ENCODE measurements around the gene OR4K1.
"Not testable (repeated sequence)": the region's sequence is repeated elsewhere in the genome, so short reads cannot be mapped to it uniquely, and the experiment has no call there.

The OR4K1 gene, protein sequence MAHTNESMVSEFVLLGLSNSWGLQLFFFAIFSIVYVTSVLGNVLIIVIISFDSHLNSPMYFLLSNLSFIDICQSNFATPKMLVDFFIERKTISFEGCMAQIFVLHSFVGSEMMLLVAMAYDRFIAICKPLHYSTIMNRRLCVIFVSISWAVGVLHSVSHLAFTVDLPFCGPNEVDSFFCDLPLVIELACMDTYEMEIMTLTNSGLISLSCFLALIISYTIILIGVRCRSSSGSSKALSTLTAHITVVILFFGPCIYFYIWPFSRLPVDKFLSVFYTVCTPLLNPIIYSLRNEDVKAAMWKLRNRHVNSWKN

DNA sequence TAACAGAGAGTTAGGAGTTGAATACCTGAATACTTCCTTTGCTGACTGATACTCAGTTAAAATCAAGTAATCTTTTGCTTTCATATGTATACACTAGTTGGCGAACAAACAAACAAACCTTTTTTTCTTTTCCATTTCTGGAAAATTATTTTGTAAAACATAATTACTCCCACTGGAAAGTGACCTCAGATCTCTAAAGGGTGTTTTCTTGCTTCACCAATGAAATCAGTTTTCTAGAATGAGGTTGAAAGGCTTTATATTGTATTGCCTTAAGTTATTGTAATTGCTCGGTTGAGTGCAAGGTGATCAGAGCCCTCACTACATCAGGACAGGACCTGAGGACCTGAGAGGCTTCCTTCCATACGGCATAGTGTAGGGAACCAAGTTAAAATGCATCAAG, at the start of gene OR4K1:
Gene OR4K1, plus strand, starts transcription at position 301 of the 400 bp plus-strand sequence. CDS start 4,750 bp downstream, outside the sequence.
- DNase-seq: no peak

DNA sequence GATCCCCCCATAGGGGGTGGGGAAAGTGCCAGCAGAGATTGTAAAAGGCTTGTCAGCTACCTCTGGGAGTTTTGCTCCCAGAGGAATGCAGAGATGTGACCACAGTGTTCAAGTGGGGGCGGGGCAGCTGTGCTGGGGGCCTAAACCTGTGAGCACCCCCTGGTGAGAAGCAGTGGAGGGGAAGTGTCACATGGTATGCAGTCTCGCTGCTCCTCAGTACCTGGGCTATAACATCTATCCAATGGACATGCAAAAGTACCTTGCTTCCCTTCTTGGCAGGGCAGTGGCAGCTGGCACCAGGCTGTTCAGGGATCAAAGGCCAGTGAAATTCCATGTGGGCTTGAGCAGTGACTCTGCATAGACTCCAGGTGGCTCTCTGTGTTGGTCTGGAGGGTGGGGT, 35.4 kb upstream of the OR4K1 start:
- no peak for DNase-seq

DNA sequence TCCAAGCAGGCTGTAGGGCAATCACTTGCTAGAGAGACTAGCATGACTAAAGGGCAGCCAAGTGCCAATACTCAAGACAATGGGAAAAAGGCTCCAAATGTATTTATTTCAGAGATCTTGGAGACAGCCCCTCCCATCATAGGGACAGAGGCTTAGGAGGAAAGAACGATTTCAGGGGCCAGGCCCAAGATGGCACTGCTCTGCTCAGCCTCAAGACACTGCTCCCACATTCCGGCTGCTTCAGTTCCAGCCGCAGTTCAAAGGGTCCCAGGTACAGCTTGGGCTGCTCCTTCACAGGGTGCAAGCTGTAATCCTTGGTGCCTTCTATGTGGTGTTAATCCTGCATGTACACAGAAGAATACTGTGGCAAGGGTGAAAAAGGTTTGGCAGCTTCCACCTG, 29.7 kb upstream of the OR4K1 start:
- DNase-seq: no peak

DNA sequence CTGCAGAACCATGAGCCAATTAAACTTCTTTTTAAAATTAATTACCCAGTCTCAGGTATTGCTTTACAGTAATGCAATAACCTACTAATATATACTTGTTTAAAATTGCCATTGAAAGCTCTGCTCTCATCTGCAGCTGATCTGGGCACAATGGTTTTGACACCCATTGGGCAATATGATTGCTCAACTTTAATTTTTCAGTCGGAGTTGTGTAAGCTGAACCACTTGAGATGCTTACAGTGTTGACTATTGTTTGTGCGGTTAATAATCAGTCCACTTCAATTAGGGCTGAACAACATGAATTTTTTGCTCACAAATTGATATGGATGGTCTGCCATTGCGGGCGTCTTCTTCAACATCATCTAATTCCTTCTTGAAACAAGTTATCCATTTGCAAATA, 28.3 kb upstream of the OR4K1 start:
- no peak for DNase-seq

DNA sequence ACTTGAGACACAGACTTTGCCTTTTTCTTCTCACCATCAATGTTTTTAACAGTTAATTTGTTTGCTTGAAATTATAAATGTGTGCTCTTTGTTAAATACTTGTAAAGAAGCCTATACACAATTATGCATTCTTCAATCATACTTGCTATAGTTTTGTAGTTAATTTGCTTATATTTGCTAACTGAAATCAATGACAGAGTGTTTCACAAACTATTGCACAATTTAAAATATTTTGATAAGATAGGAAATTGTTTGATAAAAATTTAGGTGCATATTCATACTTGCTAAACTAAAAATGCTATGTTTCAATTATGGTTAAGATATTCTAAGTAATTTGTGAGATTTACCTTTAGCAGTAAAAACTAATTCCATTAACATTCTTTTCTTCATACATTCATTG, 24.1 kb upstream of the OR4K1 start:
- DNase-seq: no peak

DNA sequence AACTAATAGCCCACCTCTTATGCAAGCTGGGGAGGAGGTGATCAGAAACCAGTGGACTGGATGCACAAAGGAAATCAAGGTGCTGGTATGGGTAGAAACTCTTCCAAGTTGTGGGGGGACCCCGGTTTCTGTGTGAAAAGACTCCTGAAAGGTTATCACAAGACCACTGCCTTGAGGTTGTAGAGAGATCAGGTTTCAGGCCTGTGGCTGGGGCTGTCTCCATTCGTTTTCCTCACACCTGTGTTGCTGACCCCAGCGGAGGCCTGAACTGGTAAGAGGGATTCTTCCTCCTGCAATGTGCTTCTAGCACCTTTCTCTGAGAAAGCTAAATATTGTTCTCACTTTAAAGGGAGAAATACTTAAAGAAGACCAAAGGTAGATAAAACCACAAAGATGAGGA, 19.6 kb upstream of the OR4K1 start:
- no peak for DNase-seq

DNA sequence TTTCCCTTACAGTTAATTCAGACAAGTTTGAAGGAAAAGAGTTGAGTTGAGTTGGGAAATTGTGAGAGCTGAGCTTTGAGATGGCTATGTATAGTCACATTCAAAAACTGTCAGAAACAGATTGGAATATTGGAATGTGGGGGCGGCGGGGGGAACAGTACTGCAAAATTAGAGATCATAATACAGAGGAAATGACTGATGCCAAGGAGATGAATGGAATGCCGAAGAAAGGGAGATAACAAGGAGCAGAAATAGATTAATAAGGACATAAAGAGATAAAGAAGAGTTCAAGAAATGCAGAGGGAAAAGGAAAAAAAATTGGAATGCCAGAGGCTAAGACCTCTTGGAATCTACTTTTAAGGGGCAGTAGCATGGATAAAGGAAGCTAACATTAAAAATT, 13.5 kb upstream of the OR4K1 start:
- no peak for DNase-seq

DNA sequence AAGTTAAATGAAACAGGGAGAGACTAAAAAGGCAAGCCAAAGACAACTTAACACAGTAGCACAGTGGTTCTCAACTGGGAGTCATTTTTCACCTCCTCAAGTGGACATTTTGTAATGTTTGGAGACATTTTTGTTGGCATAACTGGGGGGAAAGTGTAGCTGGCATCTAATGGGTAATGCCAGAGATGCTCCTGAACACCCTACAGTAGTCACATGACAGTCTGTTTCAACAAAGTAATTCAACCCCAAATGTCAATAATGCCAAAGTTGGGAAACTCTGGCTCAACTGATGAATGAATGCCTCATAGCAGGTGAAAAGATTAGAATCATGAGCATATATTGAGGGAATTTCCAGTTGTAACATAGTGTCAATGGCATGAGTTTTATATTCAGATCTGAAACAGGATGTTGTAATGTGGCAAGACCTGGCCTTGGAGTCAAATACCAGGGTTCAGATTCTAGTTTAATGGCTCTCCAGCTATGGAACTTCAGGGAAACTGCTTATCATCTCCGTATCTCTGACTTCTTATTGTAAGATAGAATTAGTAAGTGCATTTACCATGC, 12.7 kb upstream of the OR4K1 start:
- DNase-seq: no peak

DNA sequence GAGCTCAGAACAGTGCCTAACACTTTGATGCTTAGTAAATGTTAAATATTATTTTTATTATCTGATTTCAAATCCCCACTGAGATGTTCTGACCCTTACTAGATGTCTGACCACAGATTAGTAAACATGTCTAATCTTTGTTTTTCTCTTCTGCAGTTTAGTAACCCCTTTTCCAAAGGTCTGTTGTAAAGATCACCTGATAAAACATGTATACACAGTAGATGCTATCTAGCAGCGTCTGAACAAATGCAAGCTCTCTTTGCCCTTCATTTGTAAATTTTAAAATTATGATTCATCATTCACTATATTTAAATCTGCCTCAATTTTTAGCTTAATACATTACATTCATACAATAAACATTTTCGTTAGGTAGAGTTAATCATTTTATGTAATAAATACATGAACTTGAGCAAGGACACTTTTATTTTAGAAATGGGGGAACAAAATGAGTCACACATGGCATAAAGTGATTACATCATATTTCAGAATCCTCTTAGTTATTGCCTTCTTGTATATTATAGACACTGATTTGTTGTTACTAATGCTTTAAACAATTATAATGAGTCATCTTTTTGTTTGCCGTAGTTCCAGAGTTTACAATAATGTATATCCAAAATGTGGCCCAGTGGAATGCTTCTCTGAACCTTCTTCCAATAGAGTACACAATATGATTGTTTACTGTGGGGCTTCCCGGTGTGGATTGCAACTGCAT, 12.0 kb upstream of the OR4K1 start:
- DNase-seq: no peak

DNA sequence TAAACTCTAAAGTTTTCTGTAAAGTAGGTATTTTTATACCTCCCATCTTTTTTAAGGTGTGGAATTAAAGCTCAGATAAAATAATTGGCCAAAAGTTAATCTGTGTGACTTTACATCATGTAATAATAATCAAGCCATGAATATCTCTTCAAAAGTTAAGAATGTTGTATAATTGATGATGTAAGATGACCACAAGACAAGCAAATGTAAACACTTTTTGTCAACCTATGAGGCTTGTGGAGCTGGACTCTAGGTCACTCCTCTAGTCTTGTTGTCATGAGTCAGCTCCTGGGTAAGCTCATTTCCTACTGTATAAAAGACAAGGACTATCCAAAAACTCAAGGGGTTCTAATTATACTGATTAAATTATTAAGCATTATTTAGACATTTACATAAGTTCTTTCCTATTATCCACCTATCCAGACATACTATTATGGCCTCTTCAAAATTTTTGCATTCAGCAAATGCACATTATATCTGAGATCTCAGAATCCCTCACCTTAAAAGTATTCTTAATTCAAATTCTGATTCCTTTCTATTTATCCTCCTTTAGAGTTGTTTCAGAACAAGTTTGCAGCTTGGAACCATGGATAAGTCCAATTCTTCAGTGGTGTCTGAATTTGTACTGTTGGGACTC, 10.6 kb upstream of the OR4K1 start, which contains the start of gene OR4K5:
Gene OR4K5, plus strand, starts transcription at position 587 of the 637 bp plus-strand sequence. Its CDS starts 0 bp downstream, at position 587.
- DNase-seq: no peak

DNA sequence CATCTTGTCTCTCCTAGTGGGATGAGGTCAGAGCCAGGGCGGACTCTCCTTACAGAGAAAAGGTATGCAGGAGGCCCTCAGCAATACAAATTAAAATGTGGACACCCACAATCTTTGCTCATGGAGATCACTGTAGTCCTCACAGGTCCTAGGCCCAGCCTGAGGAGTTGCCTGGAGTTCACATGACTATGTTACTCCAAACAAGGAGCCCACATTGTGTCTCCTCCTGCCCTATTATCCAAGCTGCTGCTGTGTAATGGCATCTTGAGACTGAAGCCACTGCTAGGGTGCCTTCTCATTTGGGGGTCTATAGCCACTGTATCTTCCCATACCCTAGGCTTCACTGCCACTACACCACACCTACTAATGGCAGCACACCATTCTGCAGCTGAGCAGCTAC, 11.0 kb downstream of the OR4K1 start:
- DNase-seq: no peak

DNA sequence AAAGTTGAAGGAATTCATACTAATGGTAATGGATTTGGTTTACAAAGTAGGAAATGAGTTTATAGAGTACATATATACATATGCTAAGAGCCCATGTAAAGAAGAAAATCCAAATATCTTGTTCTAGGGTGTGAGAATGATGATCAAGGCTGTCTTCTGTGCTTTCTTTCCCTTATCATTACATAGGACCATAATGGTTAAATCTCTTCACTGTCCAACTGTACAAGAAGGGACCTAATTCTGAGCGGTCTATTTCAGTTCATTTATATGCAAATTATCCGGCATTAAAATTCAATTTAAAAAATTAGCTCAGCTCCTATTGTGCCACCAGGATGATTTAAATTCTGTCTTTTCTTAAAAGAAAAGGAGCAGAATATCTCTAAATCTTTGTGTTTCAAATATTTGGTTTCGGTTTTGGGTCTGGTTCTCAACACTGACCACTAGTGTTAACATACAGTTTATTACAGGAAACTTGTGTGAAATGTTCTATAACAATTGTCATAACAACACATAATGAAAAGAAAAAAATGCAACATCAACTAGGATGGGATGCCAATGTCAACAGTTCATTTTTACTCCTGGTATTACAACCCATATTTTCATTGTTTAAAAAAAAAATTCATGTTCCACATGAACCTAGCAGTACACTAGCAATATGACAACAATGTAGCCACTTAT, 16.8 kb downstream of the OR4K1 start:
- DNase-seq: no peak

DNA sequence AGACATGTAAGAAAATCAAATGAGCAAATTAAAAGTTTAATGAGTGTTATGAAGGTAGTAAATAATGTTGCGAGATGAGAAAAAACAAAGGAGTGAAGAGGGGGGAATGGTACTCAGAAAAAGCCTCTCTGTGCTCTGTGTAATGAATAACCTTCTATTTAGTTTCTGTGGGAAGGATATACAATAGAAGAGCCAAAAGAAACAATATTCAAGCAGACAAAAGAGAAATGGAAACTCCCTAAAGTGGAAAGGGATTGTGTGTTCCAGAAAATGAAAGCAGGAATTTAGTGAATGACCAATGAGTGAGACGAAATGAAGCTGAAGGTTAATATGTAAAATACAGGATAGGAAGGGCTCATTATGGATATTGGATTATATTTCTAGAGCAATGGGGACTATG, 18.5 kb downstream of the OR4K1 start:
- DNase-seq: no peak

DNA sequence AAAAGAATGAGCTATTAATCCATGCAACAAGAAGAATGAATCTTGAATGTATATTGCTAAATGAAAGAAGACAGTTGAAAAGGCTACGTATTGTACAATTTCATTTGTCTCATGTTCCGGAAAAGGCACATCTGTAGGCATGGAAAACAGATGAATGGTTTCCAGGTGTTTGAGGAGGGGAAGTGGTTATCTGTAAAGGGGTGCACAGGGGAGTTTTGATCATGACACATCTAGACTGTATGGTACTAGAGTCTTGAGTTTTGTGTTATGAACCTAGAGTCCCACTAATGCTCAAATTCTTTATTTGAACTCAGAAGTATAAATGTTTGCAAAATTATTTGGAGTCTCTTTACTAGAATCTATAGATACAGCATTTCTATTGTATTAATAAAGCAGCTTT, 39.0 kb downstream of the OR4K1 start:
- DNase-seq: not testable (repeated sequence)

DNA sequence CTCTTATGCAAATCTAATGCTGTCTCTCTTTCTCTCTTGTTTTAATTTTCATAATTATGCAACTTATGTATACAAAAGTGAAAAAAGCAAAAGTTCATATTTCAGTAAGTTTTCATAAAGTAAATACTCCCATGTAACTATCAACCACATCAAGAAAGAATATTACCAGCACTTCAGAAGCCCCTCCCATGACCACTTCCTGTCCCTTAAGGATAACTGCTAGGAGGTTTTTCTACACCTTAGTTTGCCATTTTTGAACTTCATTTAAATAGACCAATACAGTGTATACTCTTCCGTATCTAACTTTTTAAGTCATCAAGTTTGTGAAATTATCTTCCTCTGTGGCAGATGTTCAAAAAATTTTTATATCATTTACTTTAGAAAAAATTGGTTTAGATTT, 44.1 kb downstream of the OR4K1 start:
- DNase-seq: no peak

DNA sequence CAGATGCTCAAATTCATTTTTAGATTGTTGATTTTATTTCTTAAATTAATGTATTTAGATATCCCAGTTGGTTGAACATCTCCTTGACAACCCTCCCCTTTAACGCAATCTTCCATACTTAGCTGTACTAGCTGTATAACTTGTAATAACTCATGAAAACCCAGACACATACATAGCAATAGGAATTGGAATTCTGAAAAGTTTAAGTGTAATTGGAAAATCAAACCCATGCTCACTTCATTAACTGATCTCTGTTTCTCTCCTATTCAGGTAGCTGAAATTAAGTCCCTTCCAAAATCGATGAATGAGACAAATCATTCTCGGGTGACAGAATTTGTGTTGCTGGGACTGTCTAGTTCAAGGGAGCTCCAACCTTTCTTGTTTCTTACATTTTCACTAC, 44.6 kb downstream of the OR4K1 start, which contains the start of gene OR4K15:
Gene OR4K15, plus strand, starts transcription at position 301 of the 400 bp plus-strand sequence. Its CDS starts 0 bp downstream, at position 301.
- no peak for DNase-seq

All from DMS 273 treated with DMSO at 0.1 percent for 48 hours (cell line).